IMR-90 (cell line): ENCODE results near the gene PELI3.

Source experiments
- CEBPB ChIP-seq: IDR thresholded peaks from 2 replicates; pipeline ENCODE4 v1.6.1; 2012; ENCODE audit warnings: low read depth, low read length, improper control_type of control experiment
- CTCF ChIP-seq: conservative IDR thresholded peaks from 2 replicates; pipeline ENCODE4 v1.5.1; 2012; ENCODE audit warnings: mild to moderate bottlenecking, low read depth, low read length, improper control_type of control experiment
- ELK1 ChIP-seq: fragments of 150-350 bp; IDR thresholded peaks from 2 replicates; pipeline ENCODE4 v1.6.1; 2016; ENCODE audit warnings: low read depth, mild to moderate bottlenecking, low read length, moderate library complexity, borderline replicate concordance
- FOS ChIP-seq: fragments of 150-350 bp; IDR thresholded peaks from 2 replicates; pipeline ENCODE4 v1.6.1; 2016; ENCODE audit warnings: low read depth, low read length
- MAZ ChIP-seq: IDR thresholded peaks from 2 replicates; pipeline ENCODE4 v1.6.1; 2012; ENCODE audit warnings: low read depth, mild to moderate bottlenecking, low read length, improper control_type of control experiment, moderate library complexity, borderline replicate concordance
- MXI1 ChIP-seq: IDR thresholded peaks from 2 replicates; pipeline ENCODE4 v1.6.1; 2012; ENCODE audit warnings: low read depth, mild to moderate bottlenecking, low read length, moderate library complexity, borderline replicate concordance
- POLR2A ChIP-seq: IDR thresholded peaks from 2 replicates; pipeline ENCODE4 v1.6.1; 2012; ENCODE audit warnings: mild to moderate bottlenecking, low read depth, low read length
- RCOR1 ChIP-seq: IDR thresholded peaks from 2 replicates; pipeline ENCODE4 v1.6.1; 2012; ENCODE audit warnings: mild to moderate bottlenecking, low read length, improper control_type of control experiment; ENCODE audit not compliant: insufficient replicate concordance
- RFX5 ChIP-seq: IDR thresholded peaks from 2 replicates; pipeline ENCODE4 v1.8.0; 2012; ENCODE audit warnings: low read depth, mild to moderate bottlenecking, low read length, moderate library complexity
- USF2 ChIP-seq: fragments of 150-350 bp; IDR thresholded peaks from 2 replicates; pipeline ENCODE4 v1.6.1; 2017; ENCODE audit warnings: mild to moderate bottlenecking, antibody characterized with exemption, low read length, low read depth

GRCh38 chr11:66478729-66479393 lies 12.2 kb downstream of the PELI3 start:
- TF ChIP-seq CTCF, result peak; percentile 60
- TF ChIP-seq USF2, result no peak
- no peak for TF ChIP-seq POLR2A
- no peak for TF ChIP-seq ELK1
- TF ChIP-seq RCOR1, result no peak
- no peak for TF ChIP-seq RFX5
- TF ChIP-seq MAZ, result no peak
- TF ChIP-seq FOS, result no peak
- no peak for TF ChIP-seq CEBPB
- TF ChIP-seq MXI1, result no peak
